Activated T-helper 2 cell treated with anti-CD3 and anti-CD28 coated beads, Interferon-gamma antibody, Interleukin-2, Interleukin-4, amounts not matched to agents 10 μg/mL and 5 μg/mL and 100 μg/mL, durations not matched to agents 14 hours and 24 hours and 36 hours (primary cell): ENCODE data around the gene BICD1. TPM values are rescaled to one million over a fixed set of nuclear protein-coding genes. Genes with fewer than 3 reads are reported as not detected.

Source experiments
- DNase-seq: peaks from one replicate; pipeline ENCODE4 v3.0.0; 2021; ENCODE audit warnings: low spot score
- H3K27ac Mint-ChIP-seq: one replicate; pipeline ENCODE4 v1.8.0; 2021; ENCODE audit warnings: mixed read lengths
- H3K27me3 Mint-ChIP-seq: one replicate; pipeline ENCODE4 v1.8.0; 2021; ENCODE audit warnings: low read depth, mixed read lengths
- H3K36me3 Mint-ChIP-seq: one replicate; pipeline ENCODE4 v1.8.0; 2021; ENCODE audit warnings: low read depth, mixed read lengths
- H3K4me1 Mint-ChIP-seq: one replicate; pipeline ENCODE4 v1.8.0; 2021; ENCODE audit warnings: low read depth, mixed read lengths
- H3K4me3 Mint-ChIP-seq: one replicate; pipeline ENCODE4 v1.8.0; 2021; ENCODE audit warnings: low read depth, mild to moderate bottlenecking, moderate library complexity, mixed read lengths
- H3K9me3 Mint-ChIP-seq: one replicate; pipeline ENCODE4 v1.8.0; 2021; ENCODE audit warnings: mixed read lengths
- intact Hi-C: fragments of 100-400 bp; cut with micrococcal nuclease; formaldehyde crosslinking; loops from one replicate; pipeline ENCODE4 v1.15.1; 2023
- total RNA-seq: library from RNA; stranded (reverse); gene quantifications from 2 replicates; pipeline ENCODE4 v1.2.3, GENCODE V29; 2022

BICD1 gene
- total RNA-seq, 1 donor from 2014 or later: 8.0 TPM

DNA sequence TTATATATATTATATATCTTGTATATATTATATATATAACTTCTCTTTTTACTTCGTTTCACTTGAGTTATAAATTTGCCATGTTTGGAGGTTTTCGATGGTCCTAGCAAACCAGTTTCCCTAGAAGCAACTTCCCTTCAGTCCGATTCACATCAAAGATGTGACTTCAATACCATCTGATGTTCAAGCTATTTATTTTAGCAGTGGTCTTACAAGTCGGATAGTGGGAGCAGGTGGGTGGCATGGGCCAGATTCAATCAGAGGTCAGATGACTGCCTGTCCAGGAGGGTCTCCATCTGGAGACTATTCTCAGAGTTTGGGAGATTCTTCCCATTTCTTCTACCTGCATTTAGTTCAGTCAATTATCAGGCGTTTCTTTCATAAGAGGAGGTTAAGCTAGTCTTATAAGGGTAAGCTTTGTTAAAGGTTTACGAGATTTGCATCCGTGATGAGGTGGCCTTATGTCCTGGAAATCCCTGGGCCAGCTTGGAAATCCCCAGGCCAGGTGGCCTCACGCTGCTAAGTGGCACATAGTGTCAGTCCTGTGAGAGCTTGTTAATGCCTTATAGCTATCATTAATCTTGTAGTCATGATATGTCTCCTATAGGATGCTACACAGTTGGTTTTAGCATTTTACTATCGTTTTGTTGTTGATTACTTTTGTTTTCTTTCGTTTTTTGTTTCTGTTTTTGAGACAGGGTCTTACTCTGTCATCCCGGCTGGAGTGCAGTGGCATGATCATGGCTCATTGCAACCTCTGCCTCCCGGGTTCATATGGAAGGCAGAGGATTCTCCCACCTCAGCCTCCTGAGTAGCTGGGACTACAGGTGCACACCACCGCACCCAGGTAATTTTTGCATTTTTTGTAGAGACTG, 145.8 kb downstream of the BICD1 start:
- no peak for DNase-seq
- intact Hi-C loops: loop anchor here (10.0 kb wide), 1 partner anchor 118 kb away; no protein-coding TSS in a partner anchor
- Mint-ChIP-seq H3K27ac (no peak overlapping the region), H3K9me3 (no peaks in the 10 kb centered on the region), H3K27me3 (no peaks in the 10 kb centered on the region), H3K4me3 (no peak overlapping the region), H3K36me3 (no peaks in the 10 kb centered on the region), H3K4me1 (no peaks in the 10 kb centered on the region)

DNA sequence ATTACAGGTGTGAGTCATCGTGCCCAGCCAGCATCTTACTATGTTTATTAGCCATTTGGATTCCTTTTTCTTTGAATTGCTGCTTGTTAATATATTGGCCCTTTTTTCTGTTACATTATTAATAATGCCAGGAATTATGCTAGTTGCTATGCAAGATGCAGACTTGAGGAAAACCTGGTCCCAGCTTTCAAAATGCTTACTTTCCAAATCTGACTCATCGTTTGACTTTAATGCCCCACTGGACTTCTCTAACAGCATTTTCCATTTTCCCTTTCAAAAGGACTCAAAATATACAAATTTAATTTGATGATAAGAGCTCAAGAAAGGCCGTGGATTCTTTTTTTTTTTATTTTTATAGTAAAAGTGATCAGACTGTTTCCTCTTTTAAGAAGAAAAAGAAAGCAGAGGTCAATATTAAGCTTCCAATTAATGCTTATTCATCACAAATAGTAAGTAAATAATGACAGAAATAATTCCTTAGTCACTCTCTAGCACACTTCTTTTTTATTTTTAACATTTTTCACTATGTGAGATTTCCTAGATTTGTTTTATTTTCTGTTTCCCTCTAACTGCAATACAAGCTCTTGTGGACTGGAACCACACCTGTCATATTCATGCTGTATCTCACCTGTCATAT, 146.6 kb downstream of the BICD1 start:
- Mint-ChIP-seq H3K4me3 (no peak overlapping the region), H3K36me3 (no peaks in the 10 kb centered on the region), H3K27ac (no peak overlapping the region), H3K27me3 (no peaks in the 10 kb centered on the region), H3K9me3 (peaks cover 2% of the 10 kb centered on the region), H3K4me1 (peaks cover 3% of the 10 kb centered on the region)
- intact Hi-C loops: loop anchor here (10.0 kb wide), 1 partner anchor 118 kb away; no protein-coding TSS in a partner anchor
- DNase-seq: no peak

DNA sequence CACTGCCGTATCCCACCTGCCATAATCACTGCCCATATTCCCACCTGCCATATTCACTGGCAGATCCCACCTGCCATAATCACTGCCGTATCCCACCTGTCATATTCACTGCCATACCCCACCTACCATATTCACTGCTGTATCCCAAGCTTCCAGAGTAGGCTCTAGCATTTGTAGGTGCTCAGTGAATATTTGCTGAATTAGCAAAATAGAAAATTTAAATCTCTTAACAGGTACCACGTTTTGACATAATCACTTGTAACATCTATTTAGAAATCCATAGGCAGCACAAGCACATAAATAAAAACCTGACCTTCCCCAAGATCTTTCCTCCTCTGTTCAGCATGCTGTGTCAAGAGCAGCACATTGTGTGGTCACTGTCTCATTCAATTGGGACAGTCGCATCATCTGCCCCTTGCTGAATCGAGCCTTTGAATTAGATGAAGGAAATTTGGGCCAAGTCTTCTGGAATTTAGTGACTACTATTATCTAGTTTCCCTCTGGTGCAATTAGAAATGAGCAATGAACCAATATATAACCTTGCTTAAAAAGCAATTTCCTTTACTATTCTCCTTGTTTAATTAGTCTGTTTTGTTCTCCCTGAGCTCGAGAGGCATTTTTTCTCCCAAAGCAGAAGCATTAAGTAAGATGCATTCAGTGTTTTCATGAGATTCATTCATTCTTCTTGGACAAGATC, 147.8 kb downstream of the BICD1 start:
- no peaks in the 10 kb centered on the region for H3K27me3 Mint-ChIP-seq

DNA sequence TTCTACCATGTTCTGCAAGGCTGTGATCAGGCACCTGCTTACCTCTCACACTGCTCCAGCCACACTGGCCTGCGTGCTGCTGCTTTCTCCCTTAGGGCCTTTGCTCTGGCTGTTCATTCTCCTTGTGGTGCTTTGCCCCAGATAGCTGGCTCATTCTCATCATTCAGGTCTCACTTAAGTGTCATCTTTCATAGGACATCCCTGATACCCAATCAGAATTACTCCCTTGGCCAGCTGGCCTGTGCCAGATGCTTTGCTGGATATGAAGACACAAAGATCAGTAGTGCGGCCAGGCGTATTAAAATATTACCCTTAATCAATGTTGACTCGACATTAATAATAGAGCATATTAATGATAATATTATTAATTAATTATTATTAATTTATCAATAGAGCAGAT, 148.9 kb downstream of the BICD1 start:
- Mint-ChIP-seq H3K4me1 (peaks cover 6% of the 10 kb centered on the region), H3K9me3 (peaks cover 5% of the 10 kb centered on the region), H3K4me3 (no peak overlapping the region), H3K27me3 (no peaks in the 10 kb centered on the region), H3K36me3 (no peaks in the 10 kb centered on the region), H3K27ac (no peak overlapping the region)
- intact Hi-C loops: loop anchor here (10.0 kb wide), 1 partner anchor 121 kb away; no protein-coding TSS in a partner anchor
- DNase-seq: no peak

More for the DNA sequence above, 147.8 kb downstream of the BICD1 start:
- H3K4me1 Mint-ChIP-seq: peaks cover 6% of the 10 kb centered on the region
- H3K27ac Mint-ChIP-seq: no peak overlapping the region
- no peaks in the 10 kb centered on the region for H3K36me3 Mint-ChIP-seq
- H3K9me3 Mint-ChIP-seq: peaks cover 5% of the 10 kb centered on the region
- no peak for DNase-seq
- no peak overlapping the region for H3K4me3 Mint-ChIP-seq
- intact Hi-C loops: loop anchor here (10.0 kb wide), 1 partner anchor 120 kb away; no protein-coding TSS in a partner anchor

DNA sequence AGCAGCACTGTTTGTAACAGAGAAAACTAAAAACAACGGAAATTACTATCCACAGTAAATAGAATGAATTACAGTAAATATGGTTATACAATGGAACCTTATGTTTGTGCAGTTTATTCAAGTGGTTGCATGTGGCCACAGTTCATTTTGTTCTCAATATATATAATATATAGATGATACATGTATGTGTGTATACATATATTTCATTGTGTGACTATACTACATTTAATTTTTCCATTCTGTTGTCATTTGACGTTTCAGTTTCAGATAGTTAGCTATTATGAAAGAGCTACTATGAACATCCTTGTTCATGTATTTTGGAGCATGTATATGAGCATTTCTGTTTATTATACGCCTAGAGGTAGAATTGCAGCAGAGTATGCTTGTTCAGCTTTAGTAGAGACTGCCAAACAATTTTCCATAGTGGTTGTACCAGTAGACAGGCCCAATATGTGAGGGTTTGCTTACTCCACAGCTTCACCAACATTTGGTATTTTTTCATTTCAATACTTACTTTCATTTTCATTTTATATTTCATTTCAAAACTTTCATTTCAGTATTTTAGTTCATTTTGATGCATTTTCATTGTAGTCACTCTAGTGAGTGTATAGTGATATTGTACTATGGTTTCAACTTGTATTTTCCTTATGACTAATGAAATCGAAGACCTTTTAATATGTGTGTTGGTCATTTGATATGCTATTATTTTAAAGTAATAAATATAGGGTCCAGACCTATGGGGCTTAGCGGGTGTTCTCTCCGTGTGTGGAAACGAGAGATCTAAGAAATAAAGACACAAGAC, 151.2 kb downstream of the BICD1 start:
- Mint-ChIP-seq H3K27me3 (no peaks in the 10 kb centered on the region), H3K4me1 (peaks cover 6% of the 10 kb centered on the region), H3K9me3 (peaks cover 5% of the 10 kb centered on the region), H3K27ac (no peak overlapping the region), H3K36me3 (no peaks in the 10 kb centered on the region), H3K4me3 (no peak overlapping the region)
- intact Hi-C loops: loop anchor here (10.0 kb wide), 1 partner anchor 123 kb away; no protein-coding TSS in a partner anchor
- DNase-seq: no peak

DNA sequence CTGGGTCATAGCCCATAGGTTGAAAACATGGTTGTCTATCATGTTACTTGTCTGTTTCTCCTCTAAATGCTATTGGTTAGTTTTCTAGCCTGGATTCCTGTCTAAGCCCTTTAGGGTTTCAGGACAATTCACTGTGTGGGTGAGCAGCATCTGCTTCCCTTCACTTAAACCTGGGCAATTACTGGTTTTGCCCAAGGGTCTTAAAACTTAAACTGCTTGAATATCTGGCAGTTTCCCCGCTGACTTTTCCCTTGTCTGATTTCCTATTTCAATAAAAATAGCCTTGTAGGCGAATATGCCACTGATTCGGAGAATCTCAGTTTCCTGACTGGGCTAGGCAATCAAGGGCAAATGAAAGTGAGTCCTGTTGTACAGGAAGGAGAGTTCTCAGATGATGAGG, 154.0 kb downstream of the BICD1 start:
- Mint-ChIP-seq H3K36me3 (no peaks in the 10 kb centered on the region), H3K4me1 (peaks cover 6% of the 10 kb centered on the region), H3K9me3 (peaks cover 5% of the 10 kb centered on the region), H3K4me3 (no peak overlapping the region), H3K27me3 (no peaks in the 10 kb centered on the region), H3K27ac (no peak overlapping the region)
- DNase-seq: no peak
- intact Hi-C loops: no loop called here

DNA sequence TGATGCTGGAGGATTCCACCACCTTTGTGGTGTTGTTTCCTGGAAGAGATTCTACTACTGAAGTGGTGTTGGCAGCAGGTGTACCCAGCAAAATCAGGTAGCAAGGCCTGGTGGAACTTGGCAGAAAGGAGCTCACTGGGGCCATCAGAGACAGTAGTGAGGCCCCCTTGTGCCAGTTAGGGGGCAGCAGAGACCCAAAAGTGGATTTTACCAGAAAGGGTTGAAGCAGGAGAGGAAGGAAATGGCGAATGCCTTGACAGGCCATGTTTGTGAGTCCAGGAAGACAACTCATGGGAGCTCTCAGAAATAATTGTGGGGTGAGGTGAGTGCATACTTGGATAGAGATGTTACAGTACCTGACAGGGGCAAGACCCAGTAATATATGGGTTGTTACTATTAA, 155.0 kb downstream of the BICD1 start:
- H3K27me3 Mint-ChIP-seq: no peaks in the 10 kb centered on the region
- DNase-seq: no peak
- H3K36me3 Mint-ChIP-seq: no peaks in the 10 kb centered on the region
- H3K27ac Mint-ChIP-seq: no peak overlapping the region
- H3K4me3 Mint-ChIP-seq: no peak overlapping the region
- intact Hi-C loops: no loop called here
- peaks cover 5% of the 10 kb centered on the region for H3K9me3 Mint-ChIP-seq
- peaks cover 6% of the 10 kb centered on the region for H3K4me1 Mint-ChIP-seq

DNA sequence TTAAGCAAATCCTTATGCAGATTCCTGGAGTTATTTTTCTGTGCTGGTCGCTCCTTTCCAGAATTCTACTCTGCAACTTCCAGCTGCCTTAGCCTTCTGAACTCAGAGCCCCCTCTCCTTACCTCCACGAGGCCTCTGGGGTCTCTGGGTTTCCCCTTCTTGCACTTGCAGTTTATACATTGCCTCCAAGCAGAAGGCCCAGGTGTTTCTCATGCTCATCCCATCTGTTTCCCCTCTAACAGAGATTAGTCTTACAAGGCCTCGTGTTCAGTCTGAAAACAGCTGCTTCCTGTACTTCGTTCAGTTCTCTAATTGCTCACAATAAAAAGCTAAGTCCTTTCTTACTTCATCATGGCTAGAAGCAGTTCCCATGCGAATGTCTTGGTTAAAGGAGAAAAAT, 158.3 kb downstream of the BICD1 start:
- DNase-seq: no peak
- Mint-ChIP-seq H3K27me3 (no peaks in the 10 kb centered on the region), H3K9me3 (no peaks in the 10 kb centered on the region), H3K4me1 (no peaks in the 10 kb centered on the region), H3K27ac (no peak overlapping the region), H3K4me3 (no peak overlapping the region), H3K36me3 (no peaks in the 10 kb centered on the region)
- intact Hi-C loops: no loop called here

DNA sequence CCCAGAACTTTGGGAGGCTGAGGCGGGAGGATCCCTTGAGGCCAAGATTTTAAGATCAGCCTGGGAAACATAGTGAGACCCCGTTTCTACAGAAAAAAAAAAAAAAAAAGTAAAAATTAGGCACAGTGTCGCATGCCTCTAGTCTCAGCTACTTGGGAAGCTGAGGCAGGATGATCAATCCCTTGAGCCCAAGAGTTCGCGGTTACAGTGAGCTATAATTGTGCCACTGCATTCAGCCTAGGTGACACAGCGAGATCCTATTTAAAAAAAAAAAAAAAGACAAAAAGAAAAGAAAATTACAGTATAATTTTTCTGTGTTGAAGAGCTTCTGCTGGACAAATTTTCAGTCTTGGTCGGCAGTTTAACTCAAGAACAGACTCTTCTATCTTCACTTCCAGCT, 158.8 kb downstream of the BICD1 start:
- Mint-ChIP-seq H3K27ac (no peak overlapping the region), H3K9me3 (no peaks in the 10 kb centered on the region), H3K36me3 (no peaks in the 10 kb centered on the region), H3K4me3 (no peak overlapping the region), H3K4me1 (no peaks in the 10 kb centered on the region), H3K27me3 (no peaks in the 10 kb centered on the region)
- no peak for DNase-seq
- intact Hi-C loops: no loop called here

DNA sequence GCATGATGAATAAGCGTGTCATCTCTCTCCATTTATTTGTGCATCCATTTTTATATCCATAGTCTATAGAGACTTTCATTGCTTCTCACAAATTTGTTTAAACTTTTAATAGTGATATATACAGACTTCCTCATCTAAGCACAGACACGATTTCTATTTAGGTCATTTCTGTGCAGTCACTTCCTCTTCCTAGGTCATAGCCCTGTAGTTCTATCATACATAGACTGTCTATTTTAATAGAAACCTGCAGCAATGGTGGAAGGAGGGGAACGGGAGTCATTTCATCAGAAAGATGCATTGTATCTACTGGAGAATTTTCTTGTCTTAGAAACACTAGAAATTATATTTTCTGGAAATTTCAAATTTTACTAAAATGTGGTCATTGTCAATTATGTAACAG, 159.3 kb downstream of the BICD1 start:
- Mint-ChIP-seq H3K27me3 (no peaks in the 10 kb centered on the region), H3K36me3 (no peaks in the 10 kb centered on the region), H3K27ac (no peak overlapping the region), H3K4me1 (no peaks in the 10 kb centered on the region), H3K4me3 (no peak overlapping the region), H3K9me3 (no peaks in the 10 kb centered on the region)
- DNase-seq: no peak
- intact Hi-C loops: no loop called here

DNA sequence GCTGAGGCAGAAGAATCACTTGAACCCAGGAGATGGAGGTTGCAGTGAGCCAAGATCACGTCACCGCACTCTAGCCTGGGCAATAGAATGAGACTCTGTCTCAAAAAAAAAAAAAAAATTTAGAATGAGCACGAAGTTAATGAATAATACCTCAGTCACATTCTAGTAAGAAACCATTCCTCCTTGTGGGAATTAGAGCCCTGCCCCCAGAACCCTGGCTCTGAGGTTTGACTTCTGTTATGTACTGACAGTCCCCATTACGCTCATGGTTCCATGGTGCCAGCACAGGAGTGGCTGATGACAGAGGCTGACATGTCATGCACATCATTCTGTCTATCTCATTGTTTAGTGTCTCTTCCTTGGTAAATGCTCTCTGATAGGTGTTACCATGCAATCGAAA, 160.1 kb downstream of the BICD1 start:
- H3K27me3 Mint-ChIP-seq: no peaks in the 10 kb centered on the region
- intact Hi-C loops: no loop called here
- DNase-seq: no peak
- no peaks in the 10 kb centered on the region for H3K36me3 Mint-ChIP-seq
- no peak overlapping the region for H3K4me3 Mint-ChIP-seq
- H3K9me3 Mint-ChIP-seq: no peaks in the 10 kb centered on the region
- no peaks in the 10 kb centered on the region for H3K4me1 Mint-ChIP-seq
- H3K27ac Mint-ChIP-seq: no peak overlapping the region
